Body of pancreas (tissue), 4 donors: ENCODE measurements around the gene THBD. TPM values are rescaled to one million over a fixed set of nuclear protein-coding genes. Genes with fewer than 3 reads are reported as not detected.

Experiments
- ATAC-seq: fragments of 150-250 bp; one replicate; pipeline ENCODE4 v1.9.1; 2016
- DNase-seq, 4 donors: peaks; one replicate each; pipeline ENCODE4 v3.0.0-alpha.2; 2019
- H3K27ac ChIP-seq, 4 donors: fragments of 200-600 bp; sonication (generic); 1 replicate in 3 of 4; 2 replicates in 1 of 4; pipeline versions ENCODE4 v1.5.1 to v1.6.1; 2016 to 2019; ENCODE audit warnings: mild to moderate bottlenecking in 1 of 4, mixed read lengths in 1 of 4, moderate library complexity in 1 of 4
- H3K27me3 ChIP-seq, 2 donors: fragments of 200-600 bp; sonication (generic); one replicate each; pipeline ENCODE4 v1.6.0; 2016; ENCODE audit warnings: mild to moderate bottlenecking in 1 of 2
- H3K36me3 ChIP-seq, 2 donors: fragments of 200-600 bp; sonication (generic); replicated peaks in 1 of 2; 2 replicates each; pipeline ENCODE4 v1.5.1; 2016; ENCODE audit warnings: low read depth in 2 of 2; ENCODE audit not compliant: insufficient read depth in 1 of 2
- H3K4me1 ChIP-seq: fragments of 200-600 bp; sonication (generic); one replicate; pipeline ENCODE4 v1.6.0; 2016
- H3K4me3 ChIP-seq, 2 donors: fragments of 200-600 bp; sonication (generic); 1 replicate in 1 of 2; 2 replicates in 1 of 2; pipeline ENCODE4 v1.5.1; 2016 to 2019
- H3K9me3 ChIP-seq, 3 donors: fragments of 200-600 bp; sonication (generic); 1 replicate in 2 of 3; 2 replicates in 1 of 3; pipeline ENCODE4 v1.5.1; 2016
- CTCF ChIP-seq, 7 experiments: fragments of 450-650 bp in 4 of 7; fragments of 200-600 bp in 3 of 7; sonication (generic) in 3 of 7; IDR thresholded peaks; one replicate each; pipeline ENCODE4 v1.5.1; 2016 to 2019; ENCODE audit warnings: antibody characterized with exemption in 7 of 7
- POLR2A ChIP-seq, 3 donors: fragments of 450-650 bp; IDR thresholded peaks; one replicate each; pipeline ENCODE4 v1.6.1; 2016; ENCODE audit warnings: antibody characterized with exemption in 3 of 3, mild to moderate bottlenecking in 2 of 3
- WGBS, 2 donors: methylation state at CpG; one replicate each; pipeline ENCODE4 v1.1.5; 2017; 5-methylcytosine and 5-hydroxymethylcytosine counted together
- intact Hi-C: fragments of 100-400 bp; cut with DNase I; formaldehyde crosslinking; loops from one replicate; pipeline ENCODE4 v1.15.1; 2023
- total RNA-seq, 2 donors: library from RNA; depleted of rRNA; stranded (reverse); fragments of >200 nt; gene quantifications; one replicate each; pipeline ENCODE4 v1.1.0, GENCODE V29; 2016

THBD gene
- total RNA-seq, 2 donors from 2014 or later: 14.3 to 44.2 TPM

DNA sequence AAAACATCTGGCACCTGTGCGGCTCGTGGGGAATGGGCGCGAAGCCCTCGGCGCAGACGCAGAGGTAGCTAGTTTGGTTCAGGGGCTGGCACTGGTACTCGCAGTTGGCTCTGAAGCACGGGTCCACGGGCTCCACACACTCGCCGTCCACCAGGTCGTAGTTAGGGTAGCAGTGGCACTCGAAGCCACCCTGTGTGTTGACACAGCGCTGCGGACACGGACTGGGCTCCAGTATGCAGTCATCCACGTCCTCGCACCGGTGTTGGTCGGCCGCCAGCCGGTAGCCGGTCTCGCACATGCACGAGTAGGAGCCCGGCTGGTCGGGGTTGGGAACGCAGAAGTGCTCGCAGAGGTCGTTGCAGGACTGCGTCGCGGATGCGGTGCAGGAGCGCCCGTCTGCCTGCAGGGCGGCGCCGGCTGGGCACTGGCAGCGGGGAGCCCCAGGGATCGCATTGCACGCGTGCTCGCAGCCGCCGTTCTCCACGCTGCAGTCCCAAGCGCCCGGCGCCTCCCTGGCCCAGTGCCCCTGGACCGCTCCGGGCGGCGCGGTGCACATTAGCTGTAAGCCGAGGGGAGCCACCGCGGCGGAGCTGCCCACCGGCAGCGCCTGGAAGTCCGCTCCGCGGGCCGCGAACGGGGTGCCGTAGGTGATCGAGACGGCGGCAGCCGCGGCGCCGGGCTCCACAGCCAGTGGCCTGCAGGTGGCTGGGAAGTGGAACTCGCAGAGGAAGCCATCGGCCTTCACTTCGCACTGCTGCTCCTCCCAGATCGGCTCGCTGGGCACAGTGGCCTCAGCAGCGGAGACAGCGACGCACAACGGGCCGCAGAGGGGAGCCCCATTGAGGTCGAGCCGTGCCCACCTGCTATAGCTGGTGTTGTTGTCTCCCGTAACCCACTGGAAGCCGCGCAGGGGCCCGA lies 930 bp downstream of the THBD start:
- peak overlapping the region in 3 of 4 donors; percentile 52 to 67 (median 63) for H3K27ac ChIP-seq
- intact Hi-C loops: no loop called here
- no peaks in the 10 kb centered on the region for H3K36me3 ChIP-seq
- H3K9me3 ChIP-seq: no peaks in the 10 kb centered on the region
- H3K27me3 ChIP-seq: peaks cover 0 to 23% of the 10 kb centered on the region in 2 donors
- H3K4me1 ChIP-seq: peaks cover 36% of the 10 kb centered on the region
- DNase-seq (peak; percentile 27 to 57 (median 47)), ATAC-seq (peak; percentile 27)
- TF ChIP-seq CTCF (IDR thresholded peaks at IDR 0.05): peak in 6 of 7 experiments; percentile 25 to 37 (median 30)
- TF ChIP-seq POLR2A (IDR thresholded peaks at IDR 0.05): no peak
- H3K4me3 ChIP-seq: no peak overlapping the region
- 3 to 26% methylated on average over 8 to 91 of the region's 92 CpGs for WGBS, 2 donors

DNA sequence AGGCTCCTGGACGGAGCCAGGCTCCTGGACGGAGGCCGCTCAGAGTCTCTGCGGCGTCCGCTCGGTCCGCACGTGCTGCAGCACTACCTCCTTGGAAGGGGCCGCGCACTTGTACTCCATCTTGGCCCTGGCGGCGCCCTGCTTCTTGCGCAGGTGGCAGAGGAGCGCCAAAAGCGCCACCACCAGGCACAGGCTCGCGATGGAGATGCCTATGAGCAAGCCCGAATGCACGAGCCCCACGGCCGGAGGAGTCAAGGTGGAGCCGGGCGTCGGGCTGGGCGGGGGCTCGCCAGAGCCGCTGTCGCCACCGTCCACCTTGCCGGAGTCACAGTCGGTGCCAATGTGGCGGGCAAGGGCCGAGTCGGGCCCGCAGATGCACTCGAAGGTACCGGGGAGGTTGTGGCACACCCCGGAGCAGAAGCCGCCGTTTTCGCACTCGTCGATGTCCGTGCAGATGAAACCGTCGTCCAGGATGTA lies 1.7 kb downstream of the THBD start:
- Histone ChIP-seq H3K36me3 (no peaks in the 10 kb centered on the region), H3K9me3 (no peaks in the 10 kb centered on the region), H3K4me1 (peaks cover 36% of the 10 kb centered on the region), H3K4me3 (no peak overlapping the region), H3K27me3 (peaks cover 0 to 23% of the 10 kb centered on the region in 2 donors), H3K27ac (no peak overlapping the region)
- intact Hi-C loops: no loop called here
- DNase-seq (peak in 2 of 4 donors; percentile 12 to 24), ATAC-seq (no peak)
- no peak for TF ChIP-seq CTCF (IDR thresholded peaks at IDR 0.05)
- no peak for TF ChIP-seq POLR2A (IDR thresholded peaks at IDR 0.05)
- WGBS, 2 donors: 15 to 16% methylated on average over 28 to 41 of the region's 47 CpGs

GRCh38 chr20:23047001-23047737 lies 2.3 kb downstream of the THBD start:
- no peak for TF ChIP-seq CTCF (IDR thresholded peaks at IDR 0.05)
- no peak for TF ChIP-seq POLR2A (IDR thresholded peaks at IDR 0.05)
- H3K27me3 ChIP-seq: peaks cover 0 to 23% of the 10 kb centered on the region in 2 donors
- intact Hi-C loops: no loop called here
- WGBS, 2 donors: 43 to 46% methylated on average over 13 of the region's 13 CpGs
- no peaks in the 10 kb centered on the region for H3K9me3 ChIP-seq
- no peak overlapping the region for H3K27ac ChIP-seq
- no peaks in the 10 kb centered on the region for H3K36me3 ChIP-seq
- DNase-seq: no peak
- ATAC-seq: no peak
- no peak overlapping the region for H3K4me3 ChIP-seq
- H3K4me1 ChIP-seq: peaks cover 36% of the 10 kb centered on the region

- ATAC-seq (no peak), DNase-seq (no peak)
- Histone ChIP-seq H3K27me3 (peaks cover 0 to 23% of the 10 kb centered on the region in 2 donors), H3K27ac (no peak overlapping the region), H3K4me3 (no peak overlapping the region), H3K9me3 (no peaks in the 10 kb centered on the region), H3K36me3 (no peaks in the 10 kb centered on the region), H3K4me1 (peaks cover 36% of the 10 kb centered on the region)
- TF ChIP-seq CTCF (IDR thresholded peaks at IDR 0.05) (no peak), POLR2A (IDR thresholded peaks at IDR 0.05) (no peak)
- intact Hi-C loops: no loop called here
Observed at GRCh38 chr20:23046431-23046830, 3.0 kb downstream of the THBD start.
